ENCODE results near the gene LRRC4B. TPM values are rescaled to one million over a fixed set of nuclear protein-coding genes. Genes with fewer than 3 reads are reported as not detected.

Gene LRRC4B
- total RNA-seq, 1 experiment from 2014 or later = 0.54 TPM

DNA sequence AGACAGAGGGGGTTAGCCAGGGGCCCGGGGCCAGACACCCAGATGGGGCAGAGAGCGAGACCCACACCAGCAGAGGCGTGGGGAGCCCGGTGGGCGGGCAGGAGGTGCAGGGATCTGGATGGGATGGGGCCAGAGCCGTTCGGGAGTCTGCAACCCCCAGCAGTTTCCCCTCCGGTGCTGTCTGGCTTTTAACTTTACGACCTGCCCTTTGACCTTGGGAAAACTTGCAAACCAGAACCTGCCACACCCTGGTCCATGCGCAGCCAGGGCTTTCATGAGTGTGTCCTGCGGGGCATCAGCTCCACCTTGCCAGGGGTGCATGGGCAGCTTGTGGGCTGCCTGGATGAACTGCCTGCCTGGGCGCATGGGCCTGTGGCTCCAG, 67.1 kb downstream of the LRRC4B start:
- ChIA-PET POLR2A (interaction anchor here (0.5 kb wide), 1 partner anchor 10 kb away, joined by 3 read pairs; the partner anchor contains the start of gene JOSD2), CTCF (no interaction called here)
- Histone ChIP-seq H3K4me3 (ENCODE audit: low read depth, low read length) (no peak overlapping the region), H3K27me3 (replicated peaks; ENCODE audit: control insufficient read depth, insufficient read depth, low read length) (no peaks in the 10 kb centered on the region), H3K9me3 (no peaks in the 10 kb centered on the region), H3K4me1 (peaks cover 19% of the 10 kb centered on the region), H3K36me3 (ENCODE audit: control insufficient read depth, insufficient read depth, low read length) (no peaks in the 10 kb centered on the region)
- no peak overlapping the region for H3K27ac Mint-ChIP-seq (ENCODE audit: unreplicated experiment)
- peaks cover 13% of the 10 kb centered on the region for H3K4me1 Mint-ChIP-seq (ENCODE audit: low read depth, unreplicated experiment)
- no peaks in the 10 kb centered on the region for H3K27me3 Mint-ChIP-seq (ENCODE audit: insufficient read depth, unreplicated experiment)
- no TSS peak for BruUV-seq (replicated peaks)
- peak; percentile 56 to 63 for DNase-seq
- intact Hi-C loops (cut with micrococcal nuclease; ENCODE audit: unreplicated experiment) = no loop called here
- H3K9me3 Mint-ChIP-seq (ENCODE audit: unreplicated experiment) = no peaks in the 10 kb centered on the region
- H3K36me3 Mint-ChIP-seq (ENCODE audit: insufficient read depth, unreplicated experiment) = no peaks in the 10 kb centered on the region
- TF ChIP-seq, protein P1, sequence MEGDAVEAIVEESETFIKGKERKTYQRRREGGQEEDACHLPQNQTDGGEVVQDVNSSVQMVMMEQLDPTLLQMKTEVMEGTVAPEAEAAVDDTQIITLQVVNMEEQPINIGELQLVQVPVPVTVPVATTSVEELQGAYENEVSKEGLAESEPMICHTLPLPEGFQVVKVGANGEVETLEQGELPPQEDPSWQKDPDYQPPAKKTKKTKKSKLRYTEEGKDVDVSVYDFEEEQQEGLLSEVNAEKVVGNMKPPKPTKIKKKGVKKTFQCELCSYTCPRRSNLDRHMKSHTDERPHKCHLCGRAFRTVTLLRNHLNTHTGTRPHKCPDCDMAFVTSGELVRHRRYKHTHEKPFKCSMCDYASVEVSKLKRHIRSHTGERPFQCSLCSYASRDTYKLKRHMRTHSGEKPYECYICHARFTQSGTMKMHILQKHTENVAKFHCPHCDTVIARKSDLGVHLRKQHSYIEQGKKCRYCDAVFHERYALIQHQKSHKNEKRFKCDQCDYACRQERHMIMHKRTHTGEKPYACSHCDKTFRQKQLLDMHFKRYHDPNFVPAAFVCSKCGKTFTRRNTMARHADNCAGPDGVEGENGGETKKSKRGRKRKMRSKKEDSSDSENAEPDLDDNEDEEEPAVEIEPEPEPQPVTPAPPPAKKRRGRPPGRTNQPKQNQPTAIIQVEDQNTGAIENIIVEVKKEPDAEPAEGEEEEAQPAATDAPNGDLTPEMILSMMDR (IDR thresholded peaks at IDR 0.05; ENCODE audit: insufficient read depth in 1 of 2, low read depth in 1 of 2, low read length in 1 of 2, severe bottlenecking in 1 of 2, unreplicated experiment in 1 of 2) = no peak
- peak overlapping the region; percentile 8 for H3K4me3 Mint-ChIP-seq (ENCODE audit: unreplicated experiment)

DNA sequence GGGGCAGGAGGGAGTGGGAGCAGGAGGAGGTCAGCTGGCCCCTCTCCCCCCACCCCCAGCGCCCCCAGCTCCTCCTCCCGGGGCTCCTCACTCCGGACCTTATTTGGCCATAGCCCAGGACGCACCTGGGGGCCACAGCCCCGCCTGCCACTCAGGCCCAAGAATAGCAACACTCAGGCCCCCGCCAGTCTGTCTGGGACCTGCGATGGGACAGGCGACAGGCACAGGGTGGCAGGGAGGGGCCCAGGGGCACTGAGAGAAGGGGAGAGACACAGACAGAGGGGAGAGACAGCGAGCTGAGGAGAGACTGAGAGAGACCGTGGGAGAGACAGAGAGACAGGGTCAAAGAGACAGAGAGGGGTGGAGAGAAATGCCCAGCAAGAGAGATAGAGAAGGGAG, 67.5 kb downstream of the LRRC4B start:
- Histone ChIP-seq H3K9me3 (no peaks in the 10 kb centered on the region), H3K4me3 (ENCODE audit: low read depth, low read length) (no peak overlapping the region), H3K27me3 (replicated peaks; ENCODE audit: control insufficient read depth, insufficient read depth, low read length) (no peaks in the 10 kb centered on the region), H3K36me3 (ENCODE audit: control insufficient read depth, insufficient read depth, low read length) (no peaks in the 10 kb centered on the region), H3K4me1 (peaks cover 19% of the 10 kb centered on the region)
- TF ChIP-seq, protein P1 (IDR thresholded peaks at IDR 0.05; ENCODE audit: insufficient read depth in 1 of 2, low read depth in 1 of 2, low read length in 1 of 2, severe bottlenecking in 1 of 2, unreplicated experiment in 1 of 2) = no peak
- no TSS peak for BruUV-seq (replicated peaks)
- no peaks in the 10 kb centered on the region for H3K27me3 Mint-ChIP-seq (ENCODE audit: insufficient read depth, unreplicated experiment)
- CTCF ChIA-PET = interaction anchor here (0.9 to 1.0 kb wide), 3 partner anchors 10 to 56 kb away, joined by 4 to 9 read pairs (median 4); partner anchors contain the start of gene JOSD2
- no peaks in the 10 kb centered on the region for H3K36me3 Mint-ChIP-seq (ENCODE audit: insufficient read depth, unreplicated experiment)
- no peak for DNase-seq
- intact Hi-C loops (cut with micrococcal nuclease; ENCODE audit: unreplicated experiment) = no loop called here
- H3K4me3 Mint-ChIP-seq (ENCODE audit: unreplicated experiment) = peak overlapping the region; percentile 8
- POLR2A ChIA-PET = interaction anchor here (0.5 kb wide), 1 partner anchor 10 kb away, joined by 3 read pairs; the partner anchor contains the start of gene JOSD2
- H3K27ac Mint-ChIP-seq (ENCODE audit: unreplicated experiment) = no peak overlapping the region
- H3K9me3 Mint-ChIP-seq (ENCODE audit: unreplicated experiment) = no peaks in the 10 kb centered on the region
- peaks cover 13% of the 10 kb centered on the region for H3K4me1 Mint-ChIP-seq (ENCODE audit: low read depth, unreplicated experiment)

DNA sequence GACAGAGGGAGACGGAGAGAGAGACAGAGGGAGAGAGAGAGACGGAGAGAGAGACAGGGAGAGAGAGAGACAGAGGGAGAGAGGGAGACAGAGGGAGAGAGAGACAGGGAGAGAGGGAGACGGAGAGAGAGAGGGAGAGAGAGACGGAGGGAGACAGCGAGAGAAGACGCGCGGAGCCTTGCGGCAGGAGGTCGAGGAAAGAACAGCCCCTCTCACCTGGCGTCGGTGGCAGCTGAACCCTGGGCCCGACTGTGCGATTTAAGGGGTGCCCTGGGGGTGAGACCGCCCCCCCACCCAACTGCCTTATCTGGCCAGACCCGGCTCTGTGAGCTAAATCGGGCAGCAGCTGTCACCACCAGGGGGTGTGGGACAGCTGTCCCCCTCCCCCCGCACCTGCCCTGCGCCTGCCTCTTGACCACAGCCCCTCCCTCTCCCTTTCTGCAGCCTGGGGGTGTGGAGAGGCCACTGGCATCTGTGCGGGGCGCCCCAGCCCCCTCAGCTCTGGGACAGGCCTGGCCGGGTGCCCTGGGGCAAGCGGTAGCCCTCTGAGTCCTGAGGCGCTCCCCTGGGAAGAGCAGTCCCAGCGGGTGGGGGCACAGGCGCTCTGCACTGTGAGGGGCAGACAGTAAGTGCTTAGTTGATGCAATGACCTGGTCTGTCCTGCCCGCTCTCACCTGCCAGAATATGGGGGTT, 68.0 kb downstream of the LRRC4B start:
- CTCF ChIA-PET = interaction anchor here (0.9 to 1.0 kb wide), 3 partner anchors 11 to 56 kb away, joined by 4 to 9 read pairs (median 4); partner anchors contain the start of gene JOSD2
- TF ChIP-seq, protein P1 (IDR thresholded peaks at IDR 0.05; ENCODE audit: insufficient read depth in 1 of 2, low read depth in 1 of 2, low read length in 1 of 2, severe bottlenecking in 1 of 2, unreplicated experiment in 1 of 2) = peak; percentile 49 to 72
- peaks cover 13% of the 10 kb centered on the region for H3K4me1 Mint-ChIP-seq (ENCODE audit: low read depth, unreplicated experiment)
- no peaks in the 10 kb centered on the region for H3K27me3 Mint-ChIP-seq (ENCODE audit: insufficient read depth, unreplicated experiment)
- Histone ChIP-seq H3K4me3 (ENCODE audit: low read depth, low read length) (no peak overlapping the region), H3K9me3 (no peaks in the 10 kb centered on the region), H3K36me3 (ENCODE audit: control insufficient read depth, insufficient read depth, low read length) (no peaks in the 10 kb centered on the region), H3K27me3 (replicated peaks; ENCODE audit: control insufficient read depth, insufficient read depth, low read length) (no peaks in the 10 kb centered on the region), H3K4me1 (peaks cover 19% of the 10 kb centered on the region)
- H3K4me3 Mint-ChIP-seq (ENCODE audit: unreplicated experiment) = no peak overlapping the region
- H3K9me3 Mint-ChIP-seq (ENCODE audit: unreplicated experiment) = no peaks in the 10 kb centered on the region
- peak; percentile 62 to 75 for DNase-seq
- POLR2A ChIA-PET = no interaction called here
- BruUV-seq (replicated peaks) = no TSS peak
- H3K36me3 Mint-ChIP-seq (ENCODE audit: insufficient read depth, unreplicated experiment) = no peaks in the 10 kb centered on the region
- intact Hi-C loops (cut with micrococcal nuclease; ENCODE audit: unreplicated experiment) = no loop called here
- H3K27ac Mint-ChIP-seq (ENCODE audit: unreplicated experiment) = no peak overlapping the region

All from Caco-2 (cell line).